CD4-positive, alpha-beta T cell treated with Interleukin-15 for 1 hour (primary cell): ENCODE data around the gene DNAJC2.

Source experiments
- DNase-seq: peaks from one replicate; pipeline ENCODE4 v3.0.0-alpha.2; 2020

DNAJC2 gene, protein sequence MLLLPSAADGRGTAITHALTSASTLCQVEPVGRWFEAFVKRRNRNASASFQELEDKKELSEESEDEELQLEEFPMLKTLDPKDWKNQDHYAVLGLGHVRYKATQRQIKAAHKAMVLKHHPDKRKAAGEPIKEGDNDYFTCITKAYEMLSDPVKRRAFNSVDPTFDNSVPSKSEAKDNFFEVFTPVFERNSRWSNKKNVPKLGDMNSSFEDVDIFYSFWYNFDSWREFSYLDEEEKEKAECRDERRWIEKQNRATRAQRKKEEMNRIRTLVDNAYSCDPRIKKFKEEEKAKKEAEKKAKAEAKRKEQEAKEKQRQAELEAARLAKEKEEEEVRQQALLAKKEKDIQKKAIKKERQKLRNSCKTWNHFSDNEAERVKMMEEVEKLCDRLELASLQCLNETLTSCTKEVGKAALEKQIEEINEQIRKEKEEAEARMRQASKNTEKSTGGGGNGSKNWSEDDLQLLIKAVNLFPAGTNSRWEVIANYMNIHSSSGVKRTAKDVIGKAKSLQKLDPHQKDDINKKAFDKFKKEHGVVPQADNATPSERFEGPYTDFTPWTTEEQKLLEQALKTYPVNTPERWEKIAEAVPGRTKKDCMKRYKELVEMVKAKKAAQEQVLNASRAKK

GRCh38 chr7:103344453-103345149, at the start of gene DNAJC2:
Gene DNAJC2, minus strand, starts transcription at chr7:103344767. Its CDS starts 145 bp downstream, at chr7:103344622.
- peak; percentile 87 for DNase-seq

GRCh38 chr7:103391976-103392375, 47.4 kb upstream of the DNAJC2 start:
- DNase-seq, result no peak

GRCh38 chr7:103391150-103391549, 46.6 kb upstream of the DNAJC2 start:
- no peak for DNase-seq

GRCh38 chr7:103389263-103389662, 44.7 kb upstream of the DNAJC2 start:
- no peak for DNase-seq

DNA sequence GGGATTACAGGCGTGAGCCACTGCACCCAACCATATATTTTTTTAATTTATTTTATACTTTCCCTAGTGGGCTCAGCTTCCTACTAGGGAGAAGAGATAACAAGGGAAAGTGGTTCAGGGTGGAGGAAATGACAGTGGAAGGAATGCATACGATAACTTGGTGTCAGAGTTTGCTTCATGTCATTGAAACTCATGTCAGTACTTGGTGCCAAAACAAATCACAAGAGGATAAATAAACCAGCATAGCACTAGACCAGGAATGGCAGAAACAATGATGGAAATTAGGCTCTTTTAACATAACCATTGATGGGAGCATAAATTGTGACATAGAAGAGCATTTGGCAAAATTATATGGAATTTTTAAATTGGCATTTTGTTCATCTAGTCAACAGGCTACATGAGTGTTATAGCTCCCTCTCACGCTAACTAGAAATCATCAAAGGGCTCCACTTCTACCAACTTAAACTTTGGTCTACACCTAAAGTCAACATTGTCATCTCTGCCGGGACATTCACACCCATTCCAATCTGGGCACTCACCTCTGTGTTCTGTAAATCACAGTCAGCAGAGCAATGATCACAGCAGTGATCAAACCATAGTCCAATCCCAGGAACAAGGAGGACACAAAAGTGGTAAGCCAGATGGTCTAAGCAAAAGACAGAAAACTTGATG, 44.0 kb upstream of the DNAJC2 start:
- DNase-seq, result no peak

DNA sequence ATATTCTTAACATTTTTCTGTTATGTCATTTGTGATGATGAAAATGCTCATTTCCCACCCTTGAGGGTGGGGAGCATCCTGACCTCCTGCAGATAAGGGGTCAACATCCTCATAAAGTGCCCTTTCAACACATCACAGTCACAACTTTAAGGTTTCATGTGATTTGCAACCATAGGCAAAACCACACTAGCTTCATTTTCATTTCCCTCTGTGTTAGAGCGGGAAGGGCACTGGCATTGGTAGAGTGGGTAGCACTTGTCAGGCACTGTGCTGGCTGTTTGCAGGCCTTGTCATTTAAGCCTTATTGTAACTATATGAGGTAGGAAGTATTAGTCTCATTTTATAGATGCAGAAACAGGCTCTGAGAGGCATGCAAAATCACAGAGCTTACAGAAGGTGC, 42.7 kb upstream of the DNAJC2 start:
- DNase-seq, result no peak

DNA sequence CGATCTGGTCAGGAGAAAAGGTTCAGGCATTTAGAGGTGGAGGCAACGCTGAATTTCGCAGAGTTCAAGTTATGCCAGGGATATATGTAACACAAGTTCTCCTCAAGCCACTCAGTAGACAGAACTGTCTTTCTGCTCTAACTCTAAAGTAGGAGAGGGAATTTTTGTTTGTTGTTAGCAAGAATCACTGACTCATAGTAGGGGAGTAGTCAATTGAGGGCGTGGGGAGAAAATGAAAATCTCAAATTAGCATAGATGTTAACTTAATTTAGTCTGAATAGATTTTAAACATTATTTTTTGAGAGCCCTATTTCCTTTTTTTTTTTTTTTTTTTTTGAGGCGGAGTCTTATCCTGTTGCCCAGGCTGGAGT, 37.5 kb upstream of the DNAJC2 start:
- no peak for DNase-seq

DNA sequence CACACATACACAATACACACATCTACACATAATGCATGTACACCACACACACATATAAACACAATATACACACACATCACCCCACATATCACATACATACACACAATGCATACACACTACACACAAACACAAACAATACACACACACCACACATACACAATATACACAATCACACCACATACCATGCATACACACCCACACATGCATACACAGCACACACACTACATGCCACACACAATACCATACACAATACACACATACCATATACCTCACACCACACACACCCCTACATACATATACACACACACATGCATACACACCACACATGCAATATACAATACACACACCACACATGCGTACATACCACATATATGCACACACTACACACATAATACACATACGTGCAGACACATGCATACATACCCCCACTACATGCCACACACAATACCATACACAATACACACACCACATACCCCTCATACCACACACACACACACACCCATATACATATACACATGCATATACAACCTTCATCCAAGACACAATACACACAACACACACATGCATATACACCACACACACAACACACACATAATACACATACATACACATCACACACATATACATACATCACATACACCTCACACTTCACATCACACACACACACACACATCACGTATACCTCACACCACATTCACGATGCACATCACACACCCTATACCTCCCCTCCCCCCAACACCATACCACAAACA, 36.9 kb upstream of the DNAJC2 start:
- no peak for DNase-seq

DNA sequence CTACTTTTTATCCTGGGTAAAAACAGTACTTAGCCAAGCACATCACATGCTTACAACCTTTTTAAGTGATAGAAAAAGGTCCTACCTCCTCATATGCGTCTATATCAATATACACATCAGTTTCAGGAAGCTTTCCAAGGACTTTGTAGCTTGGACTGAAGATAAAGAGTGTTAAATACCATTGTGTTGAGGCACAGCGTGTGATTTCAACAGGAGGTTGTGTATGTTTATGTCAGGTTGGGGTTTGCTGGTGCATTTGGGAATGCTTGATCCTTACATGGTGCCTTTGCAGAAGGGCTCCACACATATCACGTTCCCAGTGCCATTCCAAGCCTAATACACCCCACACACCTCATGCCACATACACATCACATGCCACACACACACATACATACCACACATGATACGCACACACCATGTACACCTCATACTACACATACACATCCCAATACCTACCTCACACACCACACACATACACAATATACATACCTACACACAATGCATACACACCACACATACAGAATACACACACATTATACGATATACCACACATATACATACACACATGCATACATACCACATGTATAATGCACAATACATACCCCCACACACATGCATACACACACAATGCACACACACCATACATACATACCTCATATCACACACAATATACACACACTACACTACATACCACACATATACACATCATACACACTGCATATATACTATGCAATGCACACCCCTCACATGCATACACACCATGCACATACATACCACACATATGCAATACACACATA, 36.0 kb upstream of the DNAJC2 start:
- DNase-seq, result no peak

DNA sequence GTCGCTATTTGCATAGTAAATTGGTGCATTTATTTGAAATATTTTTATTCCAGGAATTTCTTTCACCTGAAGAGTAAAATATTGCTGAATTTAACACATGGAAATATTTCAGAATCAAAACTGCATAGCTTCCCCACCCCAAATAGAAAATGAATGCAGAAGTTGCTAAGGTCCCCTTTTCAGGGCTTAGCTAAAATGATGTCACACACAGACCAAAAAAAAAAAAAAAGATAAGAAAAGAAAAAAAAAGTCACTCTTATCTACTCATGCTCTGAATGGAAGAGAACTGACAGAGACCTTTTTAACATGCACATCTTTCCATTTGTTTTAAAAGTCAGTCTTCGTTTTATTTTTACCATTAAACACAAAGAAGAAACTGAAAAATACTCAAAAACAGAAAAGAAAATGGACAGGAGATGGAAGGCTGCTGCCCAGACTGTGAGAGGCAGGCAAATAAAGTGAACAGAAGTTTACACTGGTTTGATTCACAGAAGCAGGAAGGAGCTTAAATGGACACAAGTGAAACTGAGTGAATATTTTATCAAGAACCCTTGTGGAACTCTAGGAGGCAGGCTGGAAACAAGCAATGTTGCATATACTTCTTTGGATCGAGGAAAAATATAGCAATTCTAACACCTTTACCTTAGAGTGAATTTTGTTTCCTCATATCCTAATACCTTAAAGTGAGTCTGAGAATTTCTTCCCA, 34.9 kb upstream of the DNAJC2 start:
- DNase-seq, result no peak

DNA sequence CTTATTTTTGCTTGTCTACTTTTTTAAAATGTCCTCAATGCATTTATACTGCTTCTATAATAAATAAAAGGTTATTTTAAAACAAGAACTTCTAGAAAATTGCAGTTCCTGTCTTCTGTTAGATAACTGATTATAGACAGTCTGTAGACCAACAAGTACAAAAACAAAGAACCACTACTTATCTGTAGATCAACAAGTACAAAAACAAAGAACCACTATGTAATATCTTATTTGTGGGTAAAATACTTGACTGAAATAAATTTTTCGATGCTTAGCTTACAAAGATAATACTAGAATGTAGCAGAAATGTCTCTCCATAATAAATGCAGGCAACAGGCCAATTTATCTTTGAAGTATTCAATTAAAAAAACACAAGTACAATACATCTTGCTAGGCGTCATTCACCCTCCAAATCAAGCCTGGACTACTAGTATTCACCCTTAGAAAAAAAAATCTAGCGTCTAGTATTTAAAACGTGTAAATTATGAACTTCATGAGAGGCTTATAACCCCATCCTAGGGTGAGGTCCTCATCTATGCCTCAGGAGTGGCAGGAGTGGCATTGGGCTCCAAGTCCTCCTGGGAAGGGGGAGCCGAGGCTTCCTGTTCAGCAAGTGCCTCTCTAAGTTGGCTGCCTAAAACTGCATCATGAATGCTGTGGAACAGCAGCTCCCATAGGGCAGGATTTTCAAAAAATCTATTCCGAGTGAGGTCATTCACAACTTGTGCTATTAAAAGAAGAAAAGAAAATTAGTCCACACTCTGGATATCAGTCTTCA, 29.5 kb upstream of the DNAJC2 start:
- no peak for DNase-seq

DNA sequence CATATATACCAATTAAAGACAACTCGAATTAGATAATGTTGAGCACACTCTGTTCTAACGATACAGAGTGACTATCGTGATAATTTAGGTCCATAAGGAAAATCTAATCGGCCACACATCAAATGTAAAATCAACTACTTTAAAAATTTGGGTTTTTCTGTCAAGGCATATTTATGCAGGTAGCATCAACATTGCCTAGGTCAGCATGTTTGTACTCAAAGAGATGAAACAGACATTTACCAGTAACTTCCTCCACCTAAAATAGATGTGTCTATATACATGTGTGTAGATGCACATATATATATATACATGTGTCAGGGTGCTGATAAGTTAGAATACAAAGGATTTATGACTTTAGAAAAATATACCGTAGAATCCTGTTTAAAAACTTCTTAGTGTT, 24.9 kb upstream of the DNAJC2 start:
- DNase-seq, result no peak

GRCh38 chr7:103349805-103350204, 5.2 kb upstream of the DNAJC2 start:
- no peak for DNase-seq

GRCh38 chr7:103348959-103349358, 4.4 kb upstream of the DNAJC2 start:
- DNase-seq, result no peak

- no peak for DNase-seq
Observed at GRCh38 chr7:103348452-103348851, 3.9 kb upstream of the DNAJC2 start.

GRCh38 chr7:103347507-103348267, 3.1 kb upstream of the DNAJC2 start, which contains the start of gene PSMC2:
Gene PSMC2, plus strand, starts transcription at chr7:103347643. Its CDS starts 69 bp downstream, at chr7:103347712.
- peak; percentile 86 for DNase-seq

DNA sequence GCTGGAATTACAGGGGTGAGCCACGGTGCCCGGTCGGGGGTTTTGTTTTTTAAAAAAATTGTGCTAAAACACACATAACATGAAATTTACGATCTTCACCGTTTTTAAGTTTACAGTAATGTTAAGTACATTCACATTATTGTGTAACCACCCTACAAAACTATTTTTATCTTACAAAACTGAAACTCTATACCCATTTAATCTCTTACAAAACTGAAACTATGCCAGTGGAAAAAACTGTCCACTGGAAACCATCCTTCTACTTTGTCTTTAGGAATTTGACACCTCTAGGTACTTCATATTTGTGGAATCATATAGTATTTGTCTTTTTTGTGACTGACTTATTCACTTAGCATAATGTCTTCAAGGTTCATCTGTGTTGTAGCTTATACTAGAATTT, 1.8 kb upstream of the DNAJC2 start:
- no peak for DNase-seq

- peak; percentile 37 for DNase-seq
Observed at GRCh38 chr7:103343758-103344452, 662 bp downstream of the DNAJC2 start.

- DNase-seq, result no peak
Observed at GRCh38 chr7:103343332-103343731, 1.2 kb downstream of the DNAJC2 start.
